BE2C (cell line): Measurements from ENCODE around the gene FUT6.

Experiments used
- DNase-seq: peaks from one replicate; pipeline ENCODE4 v3.0.0-alpha.2; 2020
- H3K27me3 ChIP-seq: fragments of 250-450 bp; sonication (Bioruptor Pico); 2 replicates; pipeline ENCODE4 v1.5.1; 2020; ENCODE audit warnings: mild to moderate bottlenecking
- H3K36me3 ChIP-seq: fragments of 250-450 bp; sonication (Bioruptor Pico); 2 replicates; pipeline ENCODE4 v1.5.1; 2020; ENCODE audit warnings: mild to moderate bottlenecking
- H3K4me1 ChIP-seq: fragments of 250-450 bp; sonication (Bioruptor Pico); 2 replicates; pipeline ENCODE4 v1.5.1; 2020
- H3K4me3 ChIP-seq: 2 replicates; pipeline ENCODE4 v1.5.1; 2011; ENCODE audit warnings: low read depth, low read length
- H3K9me3 ChIP-seq: fragments of 250-450 bp; sonication (Bioruptor Pico); 2 replicates; pipeline ENCODE4 v1.5.1; 2020
- TF ChIP-seq, protein P1 (sequence below): IDR thresholded peaks from 2 replicates; pipeline ENCODE4 v1.5.1; 2012; ENCODE audit warnings: mild to moderate bottlenecking, low read depth, low read length

Gene FUT6

DNA sequence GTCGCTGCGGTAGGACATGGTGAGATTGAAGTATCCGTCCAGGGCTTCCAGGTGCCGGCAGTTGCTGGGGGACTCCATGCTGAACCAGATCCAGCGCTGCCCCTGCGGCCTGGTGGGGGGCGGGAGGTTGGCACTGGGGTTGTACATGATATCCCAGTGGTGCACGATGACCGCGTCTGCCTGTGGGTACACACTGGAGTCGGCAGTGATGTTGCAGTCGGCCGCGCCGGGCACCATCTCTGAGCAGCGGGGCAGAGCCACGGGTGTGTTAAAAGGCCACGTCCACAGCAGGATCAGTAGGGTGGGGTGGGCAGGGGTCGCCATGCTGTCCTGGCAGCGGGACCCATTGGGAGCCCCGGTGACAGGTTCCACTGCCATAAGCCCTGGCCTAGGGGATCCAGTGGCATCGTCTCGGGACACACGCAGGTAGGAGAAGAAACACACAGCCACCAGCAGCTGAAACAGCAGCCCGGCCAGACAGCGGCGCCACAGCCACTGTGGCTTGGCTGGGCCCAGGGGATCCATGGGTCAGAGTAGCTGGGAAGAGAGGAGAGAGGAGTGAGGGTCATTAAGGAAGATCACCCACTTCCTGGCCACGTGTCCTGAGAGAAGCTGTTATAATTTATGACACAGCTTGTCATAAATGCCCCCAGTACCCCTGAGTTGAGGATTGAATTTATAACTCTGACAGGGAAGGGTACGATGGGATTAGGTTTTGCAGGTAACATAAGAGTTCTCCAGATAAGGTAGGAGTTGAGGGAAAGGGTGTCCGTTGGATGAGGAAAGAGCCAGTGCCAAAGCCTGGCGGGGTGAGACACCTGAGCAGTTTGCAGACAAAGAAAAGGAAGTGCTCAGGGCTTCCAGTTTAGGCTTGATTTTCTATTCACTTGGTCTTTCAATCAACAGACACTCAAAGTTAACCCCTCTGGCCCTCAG, 28.0 kb upstream of the FUT6 start:
- TF ChIP-seq, protein P1, sequence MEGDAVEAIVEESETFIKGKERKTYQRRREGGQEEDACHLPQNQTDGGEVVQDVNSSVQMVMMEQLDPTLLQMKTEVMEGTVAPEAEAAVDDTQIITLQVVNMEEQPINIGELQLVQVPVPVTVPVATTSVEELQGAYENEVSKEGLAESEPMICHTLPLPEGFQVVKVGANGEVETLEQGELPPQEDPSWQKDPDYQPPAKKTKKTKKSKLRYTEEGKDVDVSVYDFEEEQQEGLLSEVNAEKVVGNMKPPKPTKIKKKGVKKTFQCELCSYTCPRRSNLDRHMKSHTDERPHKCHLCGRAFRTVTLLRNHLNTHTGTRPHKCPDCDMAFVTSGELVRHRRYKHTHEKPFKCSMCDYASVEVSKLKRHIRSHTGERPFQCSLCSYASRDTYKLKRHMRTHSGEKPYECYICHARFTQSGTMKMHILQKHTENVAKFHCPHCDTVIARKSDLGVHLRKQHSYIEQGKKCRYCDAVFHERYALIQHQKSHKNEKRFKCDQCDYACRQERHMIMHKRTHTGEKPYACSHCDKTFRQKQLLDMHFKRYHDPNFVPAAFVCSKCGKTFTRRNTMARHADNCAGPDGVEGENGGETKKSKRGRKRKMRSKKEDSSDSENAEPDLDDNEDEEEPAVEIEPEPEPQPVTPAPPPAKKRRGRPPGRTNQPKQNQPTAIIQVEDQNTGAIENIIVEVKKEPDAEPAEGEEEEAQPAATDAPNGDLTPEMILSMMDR: no peak

DNA sequence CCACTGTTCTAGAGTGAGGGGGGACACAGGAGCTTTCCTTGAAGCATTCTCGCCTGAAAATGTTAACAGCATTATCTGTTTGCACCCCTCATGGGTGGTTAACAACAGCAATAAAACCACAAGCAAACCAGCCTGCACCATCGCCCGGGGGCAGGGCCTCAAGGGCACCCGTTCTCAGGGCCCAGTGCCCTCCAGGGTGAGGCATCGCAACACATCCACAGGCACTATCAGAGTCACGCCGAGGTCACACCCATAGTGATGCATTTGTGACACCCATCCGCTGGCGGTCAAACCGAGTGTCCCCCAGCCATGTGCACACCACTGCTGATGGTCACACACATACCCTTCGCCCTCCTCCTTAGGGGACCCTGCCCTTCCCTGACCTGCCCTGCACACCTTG, 26.3 kb upstream of the FUT6 start:
- TF ChIP-seq, protein P1: no peak
- no peak overlapping the region for H3K4me3 ChIP-seq
- H3K36me3 ChIP-seq: no peaks in the 10 kb centered on the region
- H3K4me1 ChIP-seq: no peaks in the 10 kb centered on the region
- H3K9me3 ChIP-seq: no peaks in the 10 kb centered on the region
- no peak for DNase-seq
- H3K27me3 ChIP-seq: no peaks in the 10 kb centered on the region

More for the DNA sequence above, 28.0 kb upstream of the FUT6 start:
- H3K9me3 ChIP-seq: no peaks in the 10 kb centered on the region
- H3K4me3 ChIP-seq: no peak overlapping the region
- no peaks in the 10 kb centered on the region for H3K36me3 ChIP-seq
- no peak for DNase-seq
- H3K4me1 ChIP-seq: no peaks in the 10 kb centered on the region
- no peaks in the 10 kb centered on the region for H3K27me3 ChIP-seq

DNA sequence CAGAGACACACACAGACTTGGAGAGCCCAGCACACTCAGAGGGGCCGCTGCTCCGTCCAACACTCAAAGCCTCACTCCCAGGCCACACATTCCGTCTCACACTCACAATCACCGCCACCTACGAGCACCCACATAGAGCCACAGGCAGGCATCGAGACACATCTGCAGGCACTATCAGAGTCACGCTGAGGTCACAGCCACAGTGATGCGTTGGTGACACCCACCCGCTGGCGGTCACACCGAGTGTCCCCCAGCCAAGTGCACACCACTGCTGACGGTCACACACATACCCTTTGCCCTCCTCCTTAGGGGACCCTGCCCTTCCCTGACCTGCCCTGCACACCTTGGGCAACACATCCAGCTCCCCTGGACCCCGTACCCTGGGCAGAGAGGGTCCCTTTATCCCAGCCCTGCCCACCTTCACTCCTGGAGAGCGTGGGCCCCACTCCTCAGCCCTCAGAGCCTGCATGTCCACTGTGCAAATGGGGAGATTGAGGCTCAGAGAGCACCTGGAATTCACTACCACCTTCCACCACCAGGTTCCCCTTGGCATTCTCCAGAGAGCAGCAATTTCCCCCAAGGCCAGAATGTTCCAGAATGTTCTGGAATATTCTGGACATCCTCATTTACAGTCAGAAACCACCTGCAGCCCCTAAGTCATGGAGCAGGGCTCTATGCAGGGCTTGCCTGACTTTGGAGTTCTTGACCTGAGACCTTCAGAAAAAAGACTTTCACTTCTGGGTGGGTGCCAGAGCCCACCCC, 25.4 kb upstream of the FUT6 start:
- no peak for DNase-seq
- no peaks in the 10 kb centered on the region for H3K36me3 ChIP-seq
- H3K9me3 ChIP-seq: no peaks in the 10 kb centered on the region
- H3K4me3 ChIP-seq: no peak overlapping the region
- no peaks in the 10 kb centered on the region for H3K27me3 ChIP-seq
- no peaks in the 10 kb centered on the region for H3K4me1 ChIP-seq
- TF ChIP-seq, protein P1: peak; percentile 13; the same call in 1 of the 2 replicates

DNA sequence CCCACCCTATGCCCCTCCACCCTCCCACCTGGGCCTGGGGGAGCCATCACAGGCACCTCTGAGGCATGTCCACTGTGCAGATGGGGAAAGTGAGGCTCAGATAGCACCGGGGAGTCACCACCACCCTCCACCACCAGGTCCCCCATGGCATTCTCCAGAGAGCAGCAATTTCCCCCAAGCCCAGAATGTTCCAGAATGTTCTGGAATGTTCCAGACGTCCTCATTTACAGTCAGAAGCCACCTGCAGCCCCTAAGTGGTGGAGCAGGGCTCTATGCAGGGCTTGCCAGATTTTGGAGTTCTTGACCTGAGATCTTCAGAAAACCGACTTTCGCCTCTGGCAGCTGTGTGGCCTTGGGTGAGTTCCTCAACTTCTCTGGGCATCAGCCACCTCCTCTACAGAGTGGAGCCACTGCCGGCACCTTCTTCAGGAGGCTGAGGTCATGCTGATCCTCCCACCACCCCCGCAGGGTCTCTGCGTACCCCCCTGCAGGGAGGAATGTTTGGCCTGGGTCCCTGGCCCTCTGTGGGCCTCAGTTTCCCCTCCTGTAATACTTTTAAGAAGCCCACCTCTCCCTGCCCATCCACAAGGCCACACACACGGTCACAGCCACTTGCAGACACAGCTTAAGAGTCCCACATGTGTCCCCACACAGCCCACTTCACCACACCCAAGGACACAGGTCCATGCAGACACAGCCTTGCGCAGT, 24.7 kb upstream of the FUT6 start:
- H3K4me1 ChIP-seq: no peaks in the 10 kb centered on the region
- DNase-seq: no peak
- TF ChIP-seq, protein P1: no peak
- no peaks in the 10 kb centered on the region for H3K36me3 ChIP-seq
- H3K9me3 ChIP-seq: no peaks in the 10 kb centered on the region
- no peaks in the 10 kb centered on the region for H3K27me3 ChIP-seq
- H3K4me3 ChIP-seq: no peak overlapping the region

DNA sequence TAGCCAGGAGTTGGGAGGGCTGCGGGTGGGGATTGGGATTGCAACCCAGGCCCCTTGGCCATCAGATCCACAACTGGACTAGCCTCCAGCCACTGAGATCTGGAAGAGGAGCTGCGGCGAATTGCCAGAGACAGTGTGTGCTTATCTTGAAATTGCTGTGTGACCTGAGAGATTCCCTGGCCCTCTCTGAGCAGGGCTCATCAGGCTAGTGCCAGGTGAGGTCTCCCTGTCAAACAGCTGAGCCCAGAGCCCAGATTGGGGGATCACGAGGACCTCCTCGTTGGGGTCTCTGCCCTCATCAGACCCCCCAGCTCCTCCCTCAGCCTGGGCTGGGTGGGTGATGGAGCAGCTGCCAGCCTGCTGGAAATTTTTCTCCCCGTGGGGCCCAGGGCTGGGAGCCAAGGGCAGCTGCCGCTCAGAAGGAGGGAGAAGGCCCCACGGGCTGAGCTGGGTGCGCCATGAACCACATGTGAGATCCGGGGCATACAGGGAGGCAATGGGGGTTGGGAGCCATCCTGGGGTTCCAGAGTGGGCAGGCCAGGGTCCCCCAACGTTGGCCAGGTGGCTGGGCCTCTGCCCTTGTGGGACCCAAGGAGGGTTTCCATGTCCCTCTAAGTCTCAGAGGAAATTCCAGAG, 23.6 kb upstream of the FUT6 start:
- no peaks in the 10 kb centered on the region for H3K27me3 ChIP-seq

More for the DNA sequence above, 23.6 kb upstream of the FUT6 start:
- Histone ChIP-seq H3K4me3 (no peak overlapping the region), H3K4me1 (no peaks in the 10 kb centered on the region), H3K9me3 (no peaks in the 10 kb centered on the region), H3K36me3 (no peaks in the 10 kb centered on the region)
- TF ChIP-seq, protein P1: no peak
- DNase-seq: no peak
